ENCODE results near the gene CHST3.

DNA sequence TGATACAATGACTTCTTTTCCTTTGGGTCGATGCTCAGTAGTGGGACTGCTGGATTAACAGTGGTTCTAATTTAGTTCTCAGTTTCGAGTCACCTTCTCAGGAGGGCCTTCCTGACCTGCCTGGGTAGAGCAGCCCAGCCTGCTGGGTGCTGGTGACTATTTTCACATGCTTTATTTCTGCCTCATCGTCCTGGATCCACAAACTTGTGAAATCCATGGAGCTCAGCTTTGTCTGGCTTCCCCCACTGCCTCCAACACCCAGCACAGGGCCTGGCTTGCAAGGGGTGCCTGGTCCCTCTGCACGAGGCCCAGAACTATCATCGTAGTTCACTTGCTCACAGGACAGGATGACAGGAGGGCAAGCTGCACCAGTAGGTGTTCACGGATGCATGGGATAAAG lies 77.3 kb downstream of the CHST3 start:
- TF ChIP-seq, protein P1, sequence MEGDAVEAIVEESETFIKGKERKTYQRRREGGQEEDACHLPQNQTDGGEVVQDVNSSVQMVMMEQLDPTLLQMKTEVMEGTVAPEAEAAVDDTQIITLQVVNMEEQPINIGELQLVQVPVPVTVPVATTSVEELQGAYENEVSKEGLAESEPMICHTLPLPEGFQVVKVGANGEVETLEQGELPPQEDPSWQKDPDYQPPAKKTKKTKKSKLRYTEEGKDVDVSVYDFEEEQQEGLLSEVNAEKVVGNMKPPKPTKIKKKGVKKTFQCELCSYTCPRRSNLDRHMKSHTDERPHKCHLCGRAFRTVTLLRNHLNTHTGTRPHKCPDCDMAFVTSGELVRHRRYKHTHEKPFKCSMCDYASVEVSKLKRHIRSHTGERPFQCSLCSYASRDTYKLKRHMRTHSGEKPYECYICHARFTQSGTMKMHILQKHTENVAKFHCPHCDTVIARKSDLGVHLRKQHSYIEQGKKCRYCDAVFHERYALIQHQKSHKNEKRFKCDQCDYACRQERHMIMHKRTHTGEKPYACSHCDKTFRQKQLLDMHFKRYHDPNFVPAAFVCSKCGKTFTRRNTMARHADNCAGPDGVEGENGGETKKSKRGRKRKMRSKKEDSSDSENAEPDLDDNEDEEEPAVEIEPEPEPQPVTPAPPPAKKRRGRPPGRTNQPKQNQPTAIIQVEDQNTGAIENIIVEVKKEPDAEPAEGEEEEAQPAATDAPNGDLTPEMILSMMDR (IDR thresholded peaks at IDR 0.05; ENCODE audit: low read depth, low read length), result no peak
- TF ChIP-seq EZH2phosphoT487 (IDR thresholded peaks at IDR 0.05; ENCODE audit: low read depth), result no peak

All from OCI-LY3 (cell line).